Neural cell (in vitro differentiated cells): ENCODE results near the gene EVA1B. TPM values are rescaled to one million over a fixed set of nuclear protein-coding genes. Genes with fewer than 3 reads are reported as not detected.

Experiments
- H2AFZ ChIP-seq: fragments of 200-600, 300-800 bp; sonication (generic), shearing (Covaris generic); 2 replicates; pipeline ENCODE4 v1.6.0; 2014; ENCODE audit warnings: low read depth, mild to moderate bottlenecking, antibody characterized with exemption, low read length, moderate library complexity
- H3F3A ChIP-seq: fragments of 200-600 bp; shearing (Covaris generic); 2 replicates; pipeline ENCODE4 v1.6.1; 2016; ENCODE audit warnings: mild to moderate bottlenecking, moderate library complexity, mixed read lengths, antibody characterized with exemption, low read length; ENCODE audit not compliant: insufficient read depth, poor library complexity, severe bottlenecking
- H3K27ac ChIP-seq: fragments of 200-600, 300-800 bp; sonication (generic), shearing (Covaris generic); 2 replicates; pipeline ENCODE4 v1.5.1; 2014; ENCODE audit warnings: mild to moderate bottlenecking, low read length, moderate library complexity
- H3K27me3 ChIP-seq: fragments of 300-800, 200-600 bp; sonication (generic), shearing (Covaris generic); 2 replicates; pipeline ENCODE4 v1.6.0; 2014; ENCODE audit warnings: mild to moderate bottlenecking, low read depth, low read length, moderate library complexity; ENCODE audit not compliant: insufficient read depth
- H3K36me3 ChIP-seq: fragments of 300-800, 200-600 bp; sonication (generic), shearing (Covaris generic); 2 replicates; pipeline ENCODE4 v1.5.1; 2014; ENCODE audit warnings: mild to moderate bottlenecking, antibody characterized with exemption, low read length, moderate library complexity; ENCODE audit not compliant: insufficient read depth
- H3K4me2 ChIP-seq: fragments of 300-800, 200-600 bp; sonication (generic), shearing (Covaris generic); 2 replicates; pipeline ENCODE4 v1.6.0; 2014; ENCODE audit warnings: mild to moderate bottlenecking, low read length
- H3K4me3 ChIP-seq: fragments of 300-800, 200-600 bp; sonication (generic), shearing (Covaris generic); 2 replicates; pipeline ENCODE4 v1.5.1; 2014; ENCODE audit warnings: mild to moderate bottlenecking, low read length, moderate library complexity
- H3K79me2 ChIP-seq: fragments of 200-600 bp; shearing (Covaris generic); replicated peaks from 2 replicates; pipeline ENCODE4 v1.6.0; 2014; ENCODE audit warnings: mild to moderate bottlenecking, low read length, moderate library complexity; ENCODE audit not compliant: insufficient read depth
- H3K9ac ChIP-seq: fragments of 300-800, 200-600 bp; sonication (generic), shearing (Covaris generic); 2 replicates; pipeline ENCODE4 v1.6.1; 2016; ENCODE audit warnings: mild to moderate bottlenecking, low read length, mixed read lengths
- H3K9me2 ChIP-seq: fragments of 200-600 bp; shearing (Covaris generic); 2 replicates; pipeline ENCODE4 v1.6.1; 2016; ENCODE audit warnings: mild to moderate bottlenecking, low read length, mixed read lengths; ENCODE audit not compliant: insufficient read depth
- H3K9me3 ChIP-seq: fragments of 200-600, 300-800 bp; sonication (generic), shearing (Covaris generic); 2 replicates; pipeline ENCODE4 v1.6.1; 2016; ENCODE audit warnings: mild to moderate bottlenecking, mixed run types, low read length, moderate library complexity, mixed read lengths
- H4K20me1 ChIP-seq: fragments of 200-600 bp; shearing (Covaris generic); 2 replicates; pipeline ENCODE4 v1.6.1; 2016; ENCODE audit warnings: mild to moderate bottlenecking, mixed run types; ENCODE audit not compliant: insufficient read depth
- EP300 ChIP-seq: fragments of 450-650 bp; conservative IDR thresholded peaks from 2 replicates; pipeline ENCODE4 v1.6.1; 2014; ENCODE audit warnings: antibody characterized with exemption, mild to moderate bottlenecking, moderate library complexity; ENCODE audit not compliant: poor library complexity, severe bottlenecking
- EZH2 ChIP-seq: fragments of 200-600, 300-800 bp; shearing (Covaris generic), sonication (generic); IDR thresholded peaks from 2 replicates; pipeline ENCODE4 v1.6.1; 2014; ENCODE audit warnings: antibody characterized with exemption, low read length, borderline replicate concordance, mild to moderate bottlenecking; ENCODE audit not compliant: insufficient read depth, poor library complexity, severe bottlenecking
- MXI1 ChIP-seq: fragments of 450-650 bp; conservative IDR thresholded peaks from 2 replicates; pipeline ENCODE4 v1.6.1; 2014; ENCODE audit warnings: antibody characterized with exemption, mild to moderate bottlenecking; ENCODE audit not compliant: poor library complexity, severe bottlenecking
- POLR2AphosphoS5 ChIP-seq: IDR thresholded peaks from 2 replicates; pipeline ENCODE4 v1.6.1; 2012
- RAD21 ChIP-seq: fragments of 450-650 bp; conservative IDR thresholded peaks from 2 replicates; pipeline ENCODE4 v1.6.1; 2014; ENCODE audit warnings: antibody characterized with exemption, mild to moderate bottlenecking, moderate library complexity
- SMC3 ChIP-seq: fragments of 450-650 bp; conservative IDR thresholded peaks from 2 replicates; pipeline ENCODE4 v1.6.1; 2014; ENCODE audit warnings: antibody characterized with exemption, mild to moderate bottlenecking, moderate library complexity; ENCODE audit not compliant: poor library complexity
- TAF1 ChIP-seq: IDR thresholded peaks from 2 replicates; pipeline ENCODE4 v1.6.1; 2012; ENCODE audit warnings: low read depth
- polyA plus RNA-seq: library from polyadenylated mRNA; depleted of rRNA; stranded (reverse); fragments of >200 nt; gene quantifications from 2 replicates; pipeline ENCODE4 v1.2.3, GENCODE V29; 2014
- TF ChIP-seq, protein P1 (sequence below): IDR thresholded peaks from 2 replicates; pipeline ENCODE4 v1.6.1; 2012; ENCODE audit warnings: borderline replicate concordance
- TF ChIP-seq, protein P2 (sequence below): fragments of 450-650 bp; IDR thresholded peaks from 2 replicates; pipeline ENCODE4 v1.5.1; 2014; ENCODE audit warnings: antibody characterized with exemption, mild to moderate bottlenecking, moderate library complexity; ENCODE audit not compliant: poor library complexity, severe bottlenecking

The EVA1B gene
- polyA plus RNA-seq, 1 donor from 2014 or later = 0.25 TPM

DNA sequence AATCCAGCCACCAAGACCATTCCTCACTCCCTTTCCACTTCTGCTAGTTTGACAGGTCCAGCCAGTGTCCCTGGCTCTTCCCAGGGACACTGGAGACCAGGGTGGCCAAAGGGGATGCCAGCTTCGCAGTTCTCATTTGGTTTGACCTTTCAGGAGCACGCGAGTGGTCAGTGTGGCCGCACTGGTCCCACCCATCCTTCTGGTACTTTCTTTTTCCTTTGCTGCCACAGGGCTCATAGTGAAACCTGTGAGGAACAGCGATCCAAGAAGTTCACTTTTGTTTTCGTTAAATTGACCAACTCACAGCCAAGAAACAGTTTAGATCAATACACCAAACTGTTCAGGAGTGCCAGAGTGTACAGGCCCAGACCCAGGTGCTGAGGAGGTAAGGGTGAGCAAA lies 14.4 kb upstream of the EVA1B start:
- H3K9me3 ChIP-seq = no peaks in the 10 kb centered on the region
- H3K27me3 ChIP-seq = no peaks in the 10 kb centered on the region

DNA sequence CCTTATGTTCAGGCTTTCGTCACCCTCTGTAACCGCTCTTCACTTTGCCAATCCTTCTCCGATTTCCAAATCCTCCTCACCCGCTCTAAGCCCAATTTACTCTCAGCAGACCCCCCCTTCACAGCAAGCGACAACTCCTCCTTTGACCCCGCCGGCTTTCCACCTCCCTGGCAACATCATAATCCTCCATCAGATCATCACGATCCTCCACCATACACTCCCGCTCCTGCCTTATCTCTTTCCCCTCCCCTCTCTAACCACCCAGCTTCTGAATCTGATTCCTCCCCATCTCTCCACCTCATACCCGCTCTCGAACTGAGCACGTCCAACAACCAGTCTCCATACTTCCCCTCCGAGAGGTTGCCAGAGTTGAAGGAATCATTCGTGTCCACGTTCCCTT lies 7.5 kb upstream of the EVA1B start:
- Histone ChIP-seq H3K4me2 (no peak overlapping the region), H3K9ac (no peak overlapping the region), H3K9me3 (no peaks in the 10 kb centered on the region), H3K27me3 (no peaks in the 10 kb centered on the region), H3K79me2 (no peaks in the 10 kb centered on the region), H3F3A (no peaks in the 10 kb centered on the region), H2AFZ (no peak overlapping the region), H4K20me1 (no peaks in the 10 kb centered on the region), H3K4me3 (no peak overlapping the region), H3K9me2 (no peaks in the 10 kb centered on the region), H3K27ac (no peak overlapping the region), H3K36me3 (no peaks in the 10 kb centered on the region)
- TF ChIP-seq MXI1 (no peak), EP300 (no peak), EZH2 (no peak), POLR2AphosphoS5 (no peak), TAF1 (no peak), RAD21 (no peak), SMC3 (no peak)
- TF ChIP-seq, protein P1, sequence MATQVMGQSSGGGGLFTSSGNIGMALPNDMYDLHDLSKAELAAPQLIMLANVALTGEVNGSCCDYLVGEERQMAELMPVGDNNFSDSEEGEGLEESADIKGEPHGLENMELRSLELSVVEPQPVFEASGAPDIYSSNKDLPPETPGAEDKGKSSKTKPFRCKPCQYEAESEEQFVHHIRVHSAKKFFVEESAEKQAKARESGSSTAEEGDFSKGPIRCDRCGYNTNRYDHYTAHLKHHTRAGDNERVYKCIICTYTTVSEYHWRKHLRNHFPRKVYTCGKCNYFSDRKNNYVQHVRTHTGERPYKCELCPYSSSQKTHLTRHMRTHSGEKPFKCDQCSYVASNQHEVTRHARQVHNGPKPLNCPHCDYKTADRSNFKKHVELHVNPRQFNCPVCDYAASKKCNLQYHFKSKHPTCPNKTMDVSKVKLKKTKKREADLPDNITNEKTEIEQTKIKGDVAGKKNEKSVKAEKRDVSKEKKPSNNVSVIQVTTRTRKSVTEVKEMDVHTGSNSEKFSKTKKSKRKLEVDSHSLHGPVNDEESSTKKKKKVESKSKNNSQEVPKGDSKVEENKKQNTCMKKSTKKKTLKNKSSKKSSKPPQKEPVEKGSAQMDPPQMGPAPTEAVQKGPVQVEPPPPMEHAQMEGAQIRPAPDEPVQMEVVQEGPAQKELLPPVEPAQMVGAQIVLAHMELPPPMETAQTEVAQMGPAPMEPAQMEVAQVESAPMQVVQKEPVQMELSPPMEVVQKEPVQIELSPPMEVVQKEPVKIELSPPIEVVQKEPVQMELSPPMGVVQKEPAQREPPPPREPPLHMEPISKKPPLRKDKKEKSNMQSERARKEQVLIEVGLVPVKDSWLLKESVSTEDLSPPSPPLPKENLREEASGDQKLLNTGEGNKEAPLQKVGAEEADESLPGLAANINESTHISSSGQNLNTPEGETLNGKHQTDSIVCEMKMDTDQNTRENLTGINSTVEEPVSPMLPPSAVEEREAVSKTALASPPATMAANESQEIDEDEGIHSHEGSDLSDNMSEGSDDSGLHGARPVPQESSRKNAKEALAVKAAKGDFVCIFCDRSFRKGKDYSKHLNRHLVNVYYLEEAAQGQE = no peak
- TF ChIP-seq, protein P2, sequence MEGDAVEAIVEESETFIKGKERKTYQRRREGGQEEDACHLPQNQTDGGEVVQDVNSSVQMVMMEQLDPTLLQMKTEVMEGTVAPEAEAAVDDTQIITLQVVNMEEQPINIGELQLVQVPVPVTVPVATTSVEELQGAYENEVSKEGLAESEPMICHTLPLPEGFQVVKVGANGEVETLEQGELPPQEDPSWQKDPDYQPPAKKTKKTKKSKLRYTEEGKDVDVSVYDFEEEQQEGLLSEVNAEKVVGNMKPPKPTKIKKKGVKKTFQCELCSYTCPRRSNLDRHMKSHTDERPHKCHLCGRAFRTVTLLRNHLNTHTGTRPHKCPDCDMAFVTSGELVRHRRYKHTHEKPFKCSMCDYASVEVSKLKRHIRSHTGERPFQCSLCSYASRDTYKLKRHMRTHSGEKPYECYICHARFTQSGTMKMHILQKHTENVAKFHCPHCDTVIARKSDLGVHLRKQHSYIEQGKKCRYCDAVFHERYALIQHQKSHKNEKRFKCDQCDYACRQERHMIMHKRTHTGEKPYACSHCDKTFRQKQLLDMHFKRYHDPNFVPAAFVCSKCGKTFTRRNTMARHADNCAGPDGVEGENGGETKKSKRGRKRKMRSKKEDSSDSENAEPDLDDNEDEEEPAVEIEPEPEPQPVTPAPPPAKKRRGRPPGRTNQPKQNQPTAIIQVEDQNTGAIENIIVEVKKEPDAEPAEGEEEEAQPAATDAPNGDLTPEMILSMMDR = no peak

More for the DNA sequence above, 14.4 kb upstream of the EVA1B start:
- Histone ChIP-seq H3F3A (no peaks in the 10 kb centered on the region), H4K20me1 (no peaks in the 10 kb centered on the region), H3K4me3 (no peak overlapping the region), H3K4me2 (no peak overlapping the region), H3K9me2 (no peaks in the 10 kb centered on the region), H3K36me3 (no peaks in the 10 kb centered on the region), H2AFZ (no peak overlapping the region), H3K27ac (no peak overlapping the region), H3K79me2 (no peaks in the 10 kb centered on the region), H3K9ac (no peak overlapping the region)
- TF ChIP-seq EP300 = no peak
- TF ChIP-seq POLR2AphosphoS5 = no peak
- TF ChIP-seq, protein P2 = no peak
- no peak for TF ChIP-seq EZH2
- TF ChIP-seq TAF1 = no peak
- TF ChIP-seq RAD21 = no peak
- TF ChIP-seq, protein P1 = no peak
- no peak for TF ChIP-seq MXI1
- no peak for TF ChIP-seq SMC3
